Measurements from ENCODE around the gene SUCO. TPM values are rescaled to one million over a fixed set of nuclear protein-coding genes. Genes with fewer than 3 reads are reported as not detected.
A peak's percentile ranks its signal among the peaks of the same experiment; 100 is the strongest.

The SUCO gene
- total and polyA plus RNA-seq, 2 donors (not counting 3 experiments of a cell fraction or from before 2014, with no cell fraction given) = 5.1 to 27.2 TPM

DNA sequence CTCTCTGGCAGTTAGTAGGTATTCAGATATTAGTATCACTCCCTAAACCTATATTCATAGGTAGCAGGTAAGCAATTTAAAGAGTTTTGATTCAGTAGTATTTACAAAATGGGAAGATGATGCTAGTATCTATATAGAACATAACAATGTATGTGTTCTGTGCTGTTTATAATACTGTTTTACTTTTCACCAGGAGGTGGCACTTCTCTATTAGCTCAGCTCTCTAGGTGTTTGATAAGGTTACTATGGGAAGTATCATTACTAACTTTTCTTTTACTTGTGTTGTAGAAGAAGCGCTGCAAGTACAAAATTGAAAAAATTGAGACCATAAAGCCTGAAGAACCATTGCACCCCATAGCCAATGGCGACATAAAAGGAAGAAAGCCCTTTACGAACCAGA lies 76.6 kb downstream of the SUCO start:
- Histone ChIP-seq H3K79me2 (ENCODE audit: control insufficient read depth, insufficient read depth, low read length) (no peaks in the 10 kb centered on the region), H3K4me2 (ENCODE audit: insufficient read depth, low read length) (no peak overlapping the region), H3K4me3 (replicated peaks in 1 of 3; ENCODE audit: insufficient read depth in 1 of 3, low read depth in 1 of 3, low read length in 3 of 3) (no peak overlapping the region), H3K4me1 (ENCODE audit: control insufficient read depth, extremely low read depth, insufficient read depth, low read length) (peaks cover 5% of the 10 kb centered on the region), H4K20me1 (replicated peaks; ENCODE audit: control insufficient read depth, extremely low read depth, insufficient read depth, low read length) (no peaks in the 10 kb centered on the region), H3K36me3 (ENCODE audit: control insufficient read depth in 2 of 2, extremely low read depth in 1 of 2, insufficient read depth in 2 of 2, low read length in 2 of 2) (no peaks in the 10 kb centered on the region), H3K27ac (ENCODE audit: insufficient read depth, low read depth, low read length) (no peak overlapping the region), H3K9ac (replicated peaks; ENCODE audit: extremely low read depth, insufficient read depth, low read length) (no peak overlapping the region), H3K9me3 (replicated peaks; ENCODE audit: control insufficient read depth, insufficient read depth, low read length) (no peaks in the 10 kb centered on the region), H3K9me1 (replicated peaks; ENCODE audit: control insufficient read depth, extremely low read depth, insufficient read depth, low read length) (no peaks in the 10 kb centered on the region), H2AFZ (ENCODE audit: low read depth, low read length) (no peak overlapping the region), H3K27me3 (ENCODE audit: control insufficient read depth in 2 of 2, insufficient read depth in 2 of 2, low read length in 2 of 2) (no peaks in the 10 kb centered on the region)
- POLR2A ChIA-PET = no interaction called here
- CTCF ChIA-PET = interaction anchor here (0.5 to 5.7 kb wide), 16 partner anchors 11 to 607 kb away, joined by 3 to 172 read pairs (median 4); no protein-coding TSS in a partner anchor
- dilution Hi-C loops (cut with MboI; ENCODE audit: extremely low pct_ligation_motif_present, low sequenced_read_pairs) (no loop called here), intact Hi-C loops (cut with micrococcal nuclease) (loop anchor here (1.0 to 5.0 kb wide), 2 partner anchors 77 to 110 kb away; partner anchors contain the start of gene SUCO)
- no TSS peak for BruUV-seq (replicated peaks)
- no peak for DNase-seq (ENCODE audit: low read depth, low spot score)
- TF ChIP-seq, protein P1, sequence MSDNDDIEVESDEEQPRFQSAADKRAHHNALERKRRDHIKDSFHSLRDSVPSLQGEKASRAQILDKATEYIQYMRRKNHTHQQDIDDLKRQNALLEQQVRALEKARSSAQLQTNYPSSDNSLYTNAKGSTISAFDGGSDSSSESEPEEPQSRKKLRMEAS (IDR thresholded peaks at IDR 0.05; ENCODE audit: insufficient read depth, insufficient read length) = no peak
- TF ChIP-seq, protein P2, sequence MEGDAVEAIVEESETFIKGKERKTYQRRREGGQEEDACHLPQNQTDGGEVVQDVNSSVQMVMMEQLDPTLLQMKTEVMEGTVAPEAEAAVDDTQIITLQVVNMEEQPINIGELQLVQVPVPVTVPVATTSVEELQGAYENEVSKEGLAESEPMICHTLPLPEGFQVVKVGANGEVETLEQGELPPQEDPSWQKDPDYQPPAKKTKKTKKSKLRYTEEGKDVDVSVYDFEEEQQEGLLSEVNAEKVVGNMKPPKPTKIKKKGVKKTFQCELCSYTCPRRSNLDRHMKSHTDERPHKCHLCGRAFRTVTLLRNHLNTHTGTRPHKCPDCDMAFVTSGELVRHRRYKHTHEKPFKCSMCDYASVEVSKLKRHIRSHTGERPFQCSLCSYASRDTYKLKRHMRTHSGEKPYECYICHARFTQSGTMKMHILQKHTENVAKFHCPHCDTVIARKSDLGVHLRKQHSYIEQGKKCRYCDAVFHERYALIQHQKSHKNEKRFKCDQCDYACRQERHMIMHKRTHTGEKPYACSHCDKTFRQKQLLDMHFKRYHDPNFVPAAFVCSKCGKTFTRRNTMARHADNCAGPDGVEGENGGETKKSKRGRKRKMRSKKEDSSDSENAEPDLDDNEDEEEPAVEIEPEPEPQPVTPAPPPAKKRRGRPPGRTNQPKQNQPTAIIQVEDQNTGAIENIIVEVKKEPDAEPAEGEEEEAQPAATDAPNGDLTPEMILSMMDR (IDR thresholded peaks at IDR 0.05; ENCODE audit: extremely low read depth in 1 of 2, insufficient read depth in 1 of 2, low read depth in 1 of 2, low read length in 2 of 2) = peak in 1 of 2 donors; percentile 17
- no peak for TF ChIP-seq EZH2 (IDR thresholded peaks at IDR 0.05; ENCODE audit: borderline replicate concordance, low read depth, low read length, severe bottlenecking)
- FAIRE-seq = no peak

- Histone ChIP-seq H3K9ac (replicated peaks; ENCODE audit: extremely low read depth, insufficient read depth, low read length) (no peak overlapping the region), H3K27ac (ENCODE audit: insufficient read depth, low read depth, low read length) (no peak overlapping the region), H3K4me3 (replicated peaks in 1 of 3; ENCODE audit: insufficient read depth in 1 of 3, low read depth in 1 of 3, low read length in 3 of 3) (no peak overlapping the region), H4K20me1 (replicated peaks; ENCODE audit: control insufficient read depth, extremely low read depth, insufficient read depth, low read length) (no peaks in the 10 kb centered on the region), H3K4me2 (ENCODE audit: insufficient read depth, low read length) (no peak overlapping the region), H3K9me1 (replicated peaks; ENCODE audit: control insufficient read depth, extremely low read depth, insufficient read depth, low read length) (no peaks in the 10 kb centered on the region), H2AFZ (ENCODE audit: low read depth, low read length) (no peak overlapping the region), H3K36me3 (ENCODE audit: control insufficient read depth in 2 of 2, extremely low read depth in 1 of 2, insufficient read depth in 2 of 2, low read length in 2 of 2) (no peaks in the 10 kb centered on the region), H3K9me3 (replicated peaks; ENCODE audit: control insufficient read depth, insufficient read depth, low read length) (no peaks in the 10 kb centered on the region), H3K79me2 (ENCODE audit: control insufficient read depth, insufficient read depth, low read length) (no peaks in the 10 kb centered on the region), H3K4me1 (ENCODE audit: control insufficient read depth, extremely low read depth, insufficient read depth, low read length) (peaks cover 5% of the 10 kb centered on the region), H3K27me3 (ENCODE audit: control insufficient read depth in 2 of 2, insufficient read depth in 2 of 2, low read length in 2 of 2) (no peaks in the 10 kb centered on the region)
- dilution Hi-C loops (cut with MboI; ENCODE audit: extremely low pct_ligation_motif_present, low sequenced_read_pairs) = no loop called here
- FAIRE-seq = no peak
- no TSS peak for BruUV-seq (replicated peaks)
- DNase-seq (ENCODE audit: low read depth, low spot score) = no peak
- CTCF ChIA-PET = no interaction called here
- intact Hi-C loops (cut with micrococcal nuclease) = no loop called here
- POLR2A ChIA-PET = no interaction called here
- TF ChIP-seq JUN (IDR thresholded peaks at IDR 0.05; ENCODE audit: borderline replicate concordance, insufficient read depth, insufficient read length, low read depth) = no peak
- TF ChIP-seq, protein P2 (IDR thresholded peaks at IDR 0.05; ENCODE audit: extremely low read depth in 1 of 2, insufficient read depth in 1 of 2, low read depth in 1 of 2, low read length in 2 of 2) = no peak
- TF ChIP-seq EZH2 (IDR thresholded peaks at IDR 0.05; ENCODE audit: borderline replicate concordance, low read depth, low read length, severe bottlenecking) = no peak
Observed at GRCh38 chr1:172612478-172612877, 79.5 kb downstream of the SUCO start.
